SK-N-SH (cell line): ENCODE results near the gene OR11H7.

Experiments
- ELF1 ChIP-seq: IDR thresholded peaks from 2 replicates; pipeline ENCODE4 v1.4.0; 2012
- RCOR1 ChIP-seq: fragments of 150-350 bp; IDR thresholded peaks from 2 replicates; pipeline ENCODE4 v1.6.1; 2017; ENCODE audit warnings: antibody characterized with exemption, low read length

GRCh38 chr14:20228681-20229080, at the start of gene OR11H7:
- no peak for TF ChIP-seq ELF1
- no peak for TF ChIP-seq RCOR1
